ENCODE measurements around the gene GPR15LG.

GPR15LG gene

GRCh38 chr10:84227810-84228209 lies 54.2 kb downstream of the GPR15LG start:
- TF ChIP-seq CTCF (conservative IDR thresholded peaks at IDR 0.05; ENCODE audit: low read depth, low read length), result no peak
- Histone ChIP-seq H2AFZ (ENCODE audit: low read depth) (no peak overlapping the region), H4K20me1 (ENCODE audit: insufficient read depth) (no peaks in the 10 kb centered on the region), H3K4me2 (no peak overlapping the region), H3K79me2 (ENCODE audit: insufficient read depth, low read depth) (no peaks in the 10 kb centered on the region), H3K4me3 (IDR thresholded peaks at IDR 0.05; ENCODE audit: insufficient read depth, low read depth, low read length) (no peak overlapping the region), H3K27ac (no peak overlapping the region), H3K36me3 (ENCODE audit: insufficient read depth) (no peaks in the 10 kb centered on the region), H3K4me1 (ENCODE audit: low read depth, poor library complexity, severe bottlenecking) (no peaks in the 10 kb centered on the region), H3K9ac (no peak overlapping the region), H3K27me3 (ENCODE audit: insufficient read depth, low read depth) (no peaks in the 10 kb centered on the region)

- H3K79me2 ChIP-seq (ENCODE audit: insufficient read depth, low read depth), result no peaks in the 10 kb centered on the region
- no peaks in the 10 kb centered on the region for H4K20me1 ChIP-seq (ENCODE audit: insufficient read depth)
- no peak for TF ChIP-seq CTCF (conservative IDR thresholded peaks at IDR 0.05; ENCODE audit: low read depth, low read length)
- H2AFZ ChIP-seq (ENCODE audit: low read depth), result no peak overlapping the region
- no peak overlapping the region for H3K4me2 ChIP-seq
- H3K27me3 ChIP-seq (ENCODE audit: insufficient read depth, low read depth), result no peaks in the 10 kb centered on the region
- no peaks in the 10 kb centered on the region for H3K4me1 ChIP-seq (ENCODE audit: low read depth, poor library complexity, severe bottlenecking)
- no peak overlapping the region for H3K4me3 ChIP-seq (IDR thresholded peaks at IDR 0.05; ENCODE audit: insufficient read depth, low read depth, low read length)
- H3K9ac ChIP-seq, result no peak overlapping the region
- no peaks in the 10 kb centered on the region for H3K36me3 ChIP-seq (ENCODE audit: insufficient read depth)
- no peak overlapping the region for H3K27ac ChIP-seq
Measured at GRCh38 chr10:84230359-84230758, 56.8 kb downstream of the GPR15LG start.

GRCh38 chr10:84232376-84232775 lies 58.8 kb downstream of the GPR15LG start:
- Histone ChIP-seq H3K27me3 (ENCODE audit: insufficient read depth, low read depth) (no peaks in the 10 kb centered on the region), H3K9ac (no peak overlapping the region)

GRCh38 chr10:84233940-84234339 lies 60.3 kb downstream of the GPR15LG start:
- TF ChIP-seq CTCF (conservative IDR thresholded peaks at IDR 0.05; ENCODE audit: low read depth, low read length), result no peak
- H3K27ac ChIP-seq, result no peak overlapping the region
- no peaks in the 10 kb centered on the region for H3K79me2 ChIP-seq (ENCODE audit: insufficient read depth, low read depth)
- H3K4me2 ChIP-seq, result no peak overlapping the region
- no peaks in the 10 kb centered on the region for H3K27me3 ChIP-seq (ENCODE audit: insufficient read depth, low read depth)
- H3K9ac ChIP-seq, result no peak overlapping the region
- H3K4me3 ChIP-seq (IDR thresholded peaks at IDR 0.05; ENCODE audit: insufficient read depth, low read depth, low read length), result no peak overlapping the region
- no peaks in the 10 kb centered on the region for H3K4me1 ChIP-seq (ENCODE audit: low read depth, poor library complexity, severe bottlenecking)
- no peak overlapping the region for H2AFZ ChIP-seq (ENCODE audit: low read depth)
- no peaks in the 10 kb centered on the region for H3K36me3 ChIP-seq (ENCODE audit: insufficient read depth)
- no peaks in the 10 kb centered on the region for H4K20me1 ChIP-seq (ENCODE audit: insufficient read depth)

More at GRCh38 chr10:84232376-84232775, 58.8 kb downstream of the GPR15LG start:
- Histone ChIP-seq H4K20me1 (ENCODE audit: insufficient read depth) (no peaks in the 10 kb centered on the region), H2AFZ (ENCODE audit: low read depth) (no peak overlapping the region), H3K27ac (no peak overlapping the region), H3K4me3 (IDR thresholded peaks at IDR 0.05; ENCODE audit: insufficient read depth, low read depth, low read length) (no peak overlapping the region), H3K4me1 (ENCODE audit: low read depth, poor library complexity, severe bottlenecking) (no peaks in the 10 kb centered on the region), H3K36me3 (ENCODE audit: insufficient read depth) (no peaks in the 10 kb centered on the region), H3K4me2 (no peak overlapping the region), H3K79me2 (ENCODE audit: insufficient read depth, low read depth) (no peaks in the 10 kb centered on the region)
- TF ChIP-seq CTCF (conservative IDR thresholded peaks at IDR 0.05; ENCODE audit: low read depth, low read length), result no peak
